ENCODE measurements around the gene FMN2.

DNA sequence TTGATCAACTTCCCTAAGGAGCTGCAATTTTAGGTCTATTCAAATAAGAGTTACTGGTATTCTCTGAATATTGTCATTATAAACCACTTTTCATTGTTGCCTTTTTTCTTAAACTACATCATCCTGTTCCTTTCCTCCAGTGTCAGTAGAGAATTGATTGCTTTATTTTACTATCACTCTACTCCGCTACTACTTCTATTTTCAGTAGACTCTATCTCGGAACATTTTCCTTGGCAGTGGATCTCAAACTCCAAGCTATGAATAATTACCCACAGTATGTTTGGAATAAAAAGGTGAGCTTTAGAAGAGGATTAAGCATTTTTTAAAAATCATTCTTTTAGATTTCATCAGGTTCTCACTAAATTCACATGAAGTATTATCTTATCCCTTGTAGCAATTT lies 295.4 kb downstream of the FMN2 start:
- TF ChIP-seq, protein P1, sequence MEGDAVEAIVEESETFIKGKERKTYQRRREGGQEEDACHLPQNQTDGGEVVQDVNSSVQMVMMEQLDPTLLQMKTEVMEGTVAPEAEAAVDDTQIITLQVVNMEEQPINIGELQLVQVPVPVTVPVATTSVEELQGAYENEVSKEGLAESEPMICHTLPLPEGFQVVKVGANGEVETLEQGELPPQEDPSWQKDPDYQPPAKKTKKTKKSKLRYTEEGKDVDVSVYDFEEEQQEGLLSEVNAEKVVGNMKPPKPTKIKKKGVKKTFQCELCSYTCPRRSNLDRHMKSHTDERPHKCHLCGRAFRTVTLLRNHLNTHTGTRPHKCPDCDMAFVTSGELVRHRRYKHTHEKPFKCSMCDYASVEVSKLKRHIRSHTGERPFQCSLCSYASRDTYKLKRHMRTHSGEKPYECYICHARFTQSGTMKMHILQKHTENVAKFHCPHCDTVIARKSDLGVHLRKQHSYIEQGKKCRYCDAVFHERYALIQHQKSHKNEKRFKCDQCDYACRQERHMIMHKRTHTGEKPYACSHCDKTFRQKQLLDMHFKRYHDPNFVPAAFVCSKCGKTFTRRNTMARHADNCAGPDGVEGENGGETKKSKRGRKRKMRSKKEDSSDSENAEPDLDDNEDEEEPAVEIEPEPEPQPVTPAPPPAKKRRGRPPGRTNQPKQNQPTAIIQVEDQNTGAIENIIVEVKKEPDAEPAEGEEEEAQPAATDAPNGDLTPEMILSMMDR (IDR thresholded peaks at IDR 0.05; ENCODE audit: poor library complexity), result no peak
- no peak for TF ChIP-seq EZH2 (IDR thresholded peaks at IDR 0.05; ENCODE audit: borderline replicate concordance)
- TF ChIP-seq EZH2phosphoT487 (IDR thresholded peaks at IDR 0.05; ENCODE audit: low read depth, severe bottlenecking, unreplicated experiment), result no peak
